SH-SY5Y (cell line): ENCODE results near the gene ADRB2.

Experiments
- GATA2 ChIP-seq: IDR thresholded peaks from 2 replicates; pipeline ENCODE4 v1.6.1; 2011; ENCODE audit warnings: mild to moderate bottlenecking, low read depth, low read length
- GATA3 ChIP-seq: IDR thresholded peaks from 2 replicates; pipeline ENCODE4 v1.6.1; 2011; ENCODE audit warnings: low read depth, mild to moderate bottlenecking, low read length, moderate library complexity

Gene ADRB2

GRCh38 chr5:148846930-148847329 is 20.5 kb downstream of the ADRB2 start:
- TF ChIP-seq GATA2: no peak
- no peak for TF ChIP-seq GATA3

DNA sequence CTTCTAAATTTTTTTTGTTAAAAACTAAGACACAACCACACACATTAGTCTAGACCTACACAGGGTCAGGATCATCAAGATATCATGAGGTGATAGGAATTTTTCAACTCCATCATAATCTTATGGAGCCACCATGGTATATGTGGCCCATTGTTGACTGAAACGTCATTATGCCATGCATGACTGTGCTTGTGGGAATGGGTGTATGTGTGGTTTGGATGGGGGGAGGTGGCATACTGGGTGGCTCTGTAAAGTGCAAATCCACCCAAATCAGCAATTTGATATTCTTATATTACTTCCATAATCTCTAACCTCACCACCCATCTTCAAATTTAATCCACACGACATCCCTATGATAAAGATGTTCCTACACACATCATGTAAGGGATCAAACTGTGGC is 21.0 kb downstream of the ADRB2 start:
- TF ChIP-seq GATA2: no peak
- TF ChIP-seq GATA3: no peak

GRCh38 chr5:148848393-148849031 is 22.1 kb downstream of the ADRB2 start:
- TF ChIP-seq GATA3: no peak
- TF ChIP-seq GATA2: no peak

- TF ChIP-seq GATA3: no peak
- TF ChIP-seq GATA2: no peak
Measured at GRCh38 chr5:148849461-148849860, 23.1 kb downstream of the ADRB2 start.

GRCh38 chr5:148850836-148851235 is 24.4 kb downstream of the ADRB2 start:
- TF ChIP-seq GATA3 (no peak), GATA2 (no peak)

GRCh38 chr5:148853868-148854267 is 27.5 kb downstream of the ADRB2 start:
- no peak for TF ChIP-seq GATA2
- TF ChIP-seq GATA3: no peak

DNA sequence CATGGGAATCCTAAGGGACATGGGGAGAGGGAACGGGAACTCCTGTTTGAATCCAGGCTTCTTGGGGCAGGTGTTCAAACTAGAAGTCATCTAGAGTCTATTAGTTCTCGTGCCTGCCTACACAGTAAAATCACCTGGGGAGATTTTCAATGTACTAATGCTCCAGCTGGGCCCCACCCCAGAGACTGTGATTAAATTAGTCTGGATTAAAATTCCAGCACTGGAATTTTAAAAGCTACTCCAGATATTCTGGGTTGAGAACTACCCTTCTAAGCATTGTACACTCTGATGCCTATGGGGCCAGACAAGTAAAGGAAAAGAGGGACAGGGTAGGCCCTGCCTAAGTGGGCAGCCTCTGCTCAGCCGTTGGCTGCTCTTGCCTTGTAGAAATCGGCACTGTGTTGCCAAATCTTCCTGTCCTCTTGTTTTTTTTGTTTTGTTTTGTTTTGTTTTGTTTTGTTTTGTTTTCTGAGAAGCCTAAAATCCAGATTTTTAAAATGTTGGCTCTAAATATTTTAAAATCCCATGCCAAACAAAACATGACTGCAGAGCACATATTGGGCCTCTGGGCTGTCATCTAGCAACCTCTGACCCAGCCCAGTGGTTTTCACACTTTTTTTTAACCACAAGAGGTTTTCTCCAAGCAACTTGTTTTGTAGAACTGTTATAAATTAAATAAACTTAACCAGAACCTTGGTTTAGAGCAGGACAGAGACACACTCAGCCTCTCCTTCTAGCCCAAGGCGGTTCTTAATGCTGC is 29.0 kb downstream of the ADRB2 start:
- no peak for TF ChIP-seq GATA2
- no peak for TF ChIP-seq GATA3

DNA sequence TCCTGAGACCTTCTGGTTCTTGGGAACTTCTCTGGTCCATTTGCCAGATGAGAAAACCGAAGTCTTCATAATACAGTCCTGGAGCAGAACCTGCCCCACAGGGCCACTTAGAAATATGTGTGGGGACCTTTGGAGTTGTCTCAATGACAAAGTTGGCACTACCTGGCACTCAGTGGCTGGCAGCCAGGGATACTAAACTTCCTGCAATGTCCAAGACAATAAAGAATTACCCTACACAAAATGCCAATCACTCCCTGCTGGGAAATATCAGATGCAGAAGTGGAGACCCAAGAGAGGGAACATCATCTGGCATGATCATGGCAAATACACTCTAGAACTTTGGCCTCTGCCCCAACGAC is 29.6 kb downstream of the ADRB2 start:
- TF ChIP-seq GATA2: no peak
- TF ChIP-seq GATA3: no peak

GRCh38 chr5:148856424-148856823 is 30.0 kb downstream of the ADRB2 start:
- TF ChIP-seq GATA2 (no peak), GATA3 (no peak)

GRCh38 chr5:148857474-148857873 is 31.1 kb downstream of the ADRB2 start:
- TF ChIP-seq GATA2 (no peak), GATA3 (no peak)

- TF ChIP-seq GATA3 (no peak), GATA2 (no peak)
Measured at GRCh38 chr5:148858106-148858505, 31.7 kb downstream of the ADRB2 start.

DNA sequence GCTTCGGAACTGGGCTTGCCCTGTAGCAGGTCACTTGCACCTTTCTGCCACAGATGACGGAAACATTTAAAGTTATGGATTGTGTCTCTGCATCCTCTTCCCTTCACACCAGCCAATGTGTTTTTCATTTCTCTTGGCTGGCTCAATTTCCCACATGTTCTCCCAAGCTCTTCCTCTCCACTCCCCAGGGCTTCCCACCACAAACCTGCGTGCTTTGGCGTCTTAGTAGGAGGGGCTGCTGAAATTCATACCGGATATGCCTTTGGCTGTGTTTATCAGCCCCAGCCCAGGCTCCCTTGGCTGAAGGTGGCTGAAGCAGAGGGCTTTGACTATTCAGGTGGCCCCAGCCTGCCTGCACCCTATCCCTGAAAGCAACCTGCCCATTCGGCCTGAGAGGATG is 32.1 kb downstream of the ADRB2 start:
- no peak for TF ChIP-seq GATA2
- no peak for TF ChIP-seq GATA3

DNA sequence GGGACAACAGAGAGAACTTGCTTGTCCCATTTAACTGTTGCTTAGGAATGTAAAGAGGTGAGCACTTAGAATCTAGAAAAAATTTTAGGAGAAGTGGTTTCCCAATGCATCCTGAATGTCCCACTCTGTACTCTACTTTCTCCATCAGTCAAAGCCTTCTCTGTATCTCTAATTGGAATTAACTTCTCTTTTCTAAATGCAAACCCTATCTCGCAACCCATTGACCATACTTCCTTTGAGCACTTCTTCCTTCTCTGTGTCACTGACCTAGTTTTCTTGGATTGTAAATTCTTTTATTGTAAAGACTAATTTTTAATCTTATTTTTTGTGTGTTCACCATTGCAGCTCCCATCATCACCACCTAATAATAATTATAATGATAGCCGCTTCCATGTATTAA is 33.3 kb downstream of the ADRB2 start:
- TF ChIP-seq GATA3: no peak
- TF ChIP-seq GATA2: no peak

DNA sequence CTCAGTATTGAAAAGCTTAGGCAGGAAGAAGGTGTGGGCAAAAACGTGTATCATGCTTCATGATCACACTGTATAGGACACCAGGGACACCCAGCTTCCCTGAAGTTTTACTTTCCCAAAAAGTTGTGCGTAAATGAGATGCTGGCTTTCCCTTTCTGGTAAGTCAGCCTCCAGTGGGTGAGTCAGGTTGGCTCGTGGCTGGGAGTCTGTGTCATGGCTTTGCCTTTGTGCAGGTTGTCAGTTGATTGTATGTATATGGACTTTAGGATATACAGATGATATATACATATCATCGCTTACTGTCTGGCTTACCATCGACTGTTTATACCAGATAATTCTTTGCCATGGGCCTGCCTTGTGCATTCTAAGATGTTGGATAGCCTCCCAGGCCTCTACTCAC is 34.2 kb downstream of the ADRB2 start:
- TF ChIP-seq GATA2: no peak
- no peak for TF ChIP-seq GATA3

GRCh38 chr5:148861088-148861487 is 34.7 kb downstream of the ADRB2 start:
- TF ChIP-seq GATA2: no peak
- TF ChIP-seq GATA3: no peak
